ENCODE results near the gene CMTM3.
"Not testable (repeated sequence)": the region's sequence is repeated elsewhere in the genome, so short reads cannot be mapped to it uniquely, and the experiment has no call there.

Gene CMTM3

DNA sequence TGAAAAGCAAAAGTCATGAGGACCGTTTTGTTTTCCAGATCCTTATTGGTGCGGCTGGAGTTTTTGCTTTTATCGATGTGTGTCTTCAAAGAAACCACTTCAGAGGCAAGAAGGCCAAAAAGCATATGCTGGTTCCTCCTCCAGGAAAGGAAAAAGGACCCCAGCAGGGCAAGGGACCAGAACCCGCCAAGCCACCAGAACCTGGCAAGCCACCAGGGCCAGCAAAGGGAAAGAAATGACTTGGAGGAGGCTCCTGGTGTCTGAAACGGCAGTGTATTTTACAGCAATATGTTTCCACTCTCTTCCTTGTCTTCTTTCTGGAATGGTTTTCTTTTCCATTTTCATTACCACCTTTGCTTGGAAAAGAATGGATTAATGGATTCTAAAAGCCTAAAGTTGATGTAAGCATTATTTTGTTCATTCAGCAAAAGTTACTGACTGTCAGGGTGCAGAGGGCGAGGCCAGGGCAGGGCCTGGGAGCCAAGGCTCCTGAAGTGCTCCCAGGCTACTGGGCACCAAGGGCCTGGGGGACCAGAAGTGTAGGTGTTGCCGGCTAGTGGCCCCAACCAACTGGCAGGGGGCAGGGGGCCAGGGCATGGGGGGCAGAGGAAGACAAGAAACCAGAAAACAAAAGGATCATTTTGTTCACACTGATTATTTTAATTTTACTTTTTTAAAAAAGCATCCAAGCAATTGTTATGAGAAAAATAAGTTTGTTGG, 16.5 kb upstream of the CMTM3 start:
- H3K36me3 ChIP-seq (ENCODE audit: insufficient read depth, low read length), result no peaks in the 10 kb centered on the region
- H3K27ac ChIP-seq (ENCODE audit: low read depth, low read length), result no peak overlapping the region
- H3K4me3 ChIP-seq (ENCODE audit: low read length), result no peak overlapping the region
- H3K4me1 ChIP-seq (ENCODE audit: insufficient read depth, low read length), result no peaks in the 10 kb centered on the region
- no peaks in the 10 kb centered on the region for H3K27me3 ChIP-seq (ENCODE audit: insufficient read depth, low read length)
- H3K9me3 ChIP-seq (ENCODE audit: insufficient read depth, low read depth, low read length), result no peaks in the 10 kb centered on the region
- 92% methylated on average over 7 of the region's 7 CpGs for WGBS
- H3K9ac ChIP-seq (ENCODE audit: low read depth, low read length), result no peak overlapping the region

DNA sequence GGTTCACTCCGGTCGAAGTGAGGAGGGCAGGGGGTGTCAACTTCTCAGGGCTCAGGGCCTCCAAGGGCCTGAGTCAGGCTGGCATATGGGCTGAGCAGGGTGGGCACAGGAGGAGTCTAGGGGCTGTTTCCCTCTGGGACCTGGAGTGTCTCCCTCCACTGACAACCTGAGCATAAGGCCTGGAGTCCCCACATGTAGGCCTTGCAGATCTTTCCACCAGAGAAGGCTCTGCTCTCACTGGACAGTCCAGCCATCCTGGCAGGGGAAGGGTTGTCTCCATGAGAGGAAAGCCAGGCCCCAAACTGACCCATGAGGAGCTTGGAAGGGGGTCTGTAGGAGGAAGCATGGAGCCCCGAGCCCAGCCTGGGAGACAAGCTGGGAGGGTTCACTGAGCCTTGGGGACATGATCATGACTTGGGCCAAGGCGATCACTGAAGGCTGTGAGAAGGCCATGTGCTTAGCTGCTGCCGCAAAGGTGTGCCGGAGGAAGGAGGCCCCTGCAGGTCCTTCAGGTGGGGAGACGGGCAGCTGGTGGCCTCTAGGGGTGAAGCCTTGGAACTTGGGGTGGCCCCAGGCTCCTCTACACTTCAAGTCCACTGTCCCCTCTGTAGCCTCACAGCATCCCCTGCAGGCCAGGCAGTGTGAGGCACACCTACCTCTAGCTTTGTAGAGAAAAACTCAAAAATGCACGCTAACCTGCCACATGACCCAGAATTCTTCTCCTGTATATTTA, 15.4 kb upstream of the CMTM3 start:
- no peak overlapping the region for H3K9ac ChIP-seq (ENCODE audit: low read depth, low read length)
- no peak overlapping the region for H3K4me3 ChIP-seq (ENCODE audit: low read length)
- H3K27me3 ChIP-seq (ENCODE audit: insufficient read depth, low read length), result no peaks in the 10 kb centered on the region
- H3K27ac ChIP-seq (ENCODE audit: low read depth, low read length), result no peak overlapping the region
- H3K36me3 ChIP-seq (ENCODE audit: insufficient read depth, low read length), result no peaks in the 10 kb centered on the region
- no peaks in the 10 kb centered on the region for H3K9me3 ChIP-seq (ENCODE audit: insufficient read depth, low read depth, low read length)
- 91% methylated on average over 8 of the region's 8 CpGs for WGBS
- H3K4me1 ChIP-seq (ENCODE audit: insufficient read depth, low read length), result no peaks in the 10 kb centered on the region

DNA sequence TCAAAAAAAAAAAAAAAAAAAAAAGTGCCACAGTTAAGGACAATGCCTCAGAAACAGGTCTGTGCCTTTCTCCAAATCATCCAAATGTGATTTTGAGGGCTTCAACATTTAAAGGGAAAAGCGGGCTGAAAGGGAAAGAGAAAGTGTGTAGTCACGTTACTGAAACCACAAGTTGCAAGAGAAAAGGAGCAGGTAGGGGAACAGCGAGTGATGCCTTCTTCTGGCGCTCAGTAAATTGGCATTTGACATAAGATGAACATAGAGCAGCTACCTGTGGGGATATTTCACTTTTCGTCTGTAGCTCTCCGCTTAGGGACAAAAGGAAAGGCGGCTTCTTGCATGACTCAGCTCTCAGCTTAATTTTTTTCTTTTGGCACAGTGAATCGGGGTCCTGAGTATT, 14.2 kb upstream of the CMTM3 start:
- no peaks in the 10 kb centered on the region for H3K4me1 ChIP-seq (ENCODE audit: insufficient read depth, low read length)
- H3K27me3 ChIP-seq (ENCODE audit: insufficient read depth, low read length), result no peaks in the 10 kb centered on the region
- no peak overlapping the region for H3K4me3 ChIP-seq (ENCODE audit: low read length)
- WGBS, result 84% methylated on average over 8 of the region's 8 CpGs
- H3K27ac ChIP-seq (ENCODE audit: low read depth, low read length), result no peak overlapping the region
- no peaks in the 10 kb centered on the region for H3K9me3 ChIP-seq (ENCODE audit: insufficient read depth, low read depth, low read length)
- H3K36me3 ChIP-seq (ENCODE audit: insufficient read depth, low read length), result no peaks in the 10 kb centered on the region
- H3K9ac ChIP-seq (ENCODE audit: low read depth, low read length), result no peak overlapping the region

GRCh38 chr16:66591018-66591417, 13.5 kb upstream of the CMTM3 start:
- Histone ChIP-seq H3K27ac (ENCODE audit: low read depth, low read length) (no peak overlapping the region), H3K27me3 (ENCODE audit: insufficient read depth, low read length) (no peaks in the 10 kb centered on the region), H3K4me1 (ENCODE audit: insufficient read depth, low read length) (no peaks in the 10 kb centered on the region), H3K9me3 (ENCODE audit: insufficient read depth, low read depth, low read length) (no peaks in the 10 kb centered on the region), H3K36me3 (ENCODE audit: insufficient read depth, low read length) (no peaks in the 10 kb centered on the region), H3K9ac (ENCODE audit: low read depth, low read length) (no peak overlapping the region), H3K4me3 (ENCODE audit: low read length) (no peak overlapping the region)
- whole genome bisulfite sequencing, result 82% methylated on average over 4 of the region's 4 CpGs

DNA sequence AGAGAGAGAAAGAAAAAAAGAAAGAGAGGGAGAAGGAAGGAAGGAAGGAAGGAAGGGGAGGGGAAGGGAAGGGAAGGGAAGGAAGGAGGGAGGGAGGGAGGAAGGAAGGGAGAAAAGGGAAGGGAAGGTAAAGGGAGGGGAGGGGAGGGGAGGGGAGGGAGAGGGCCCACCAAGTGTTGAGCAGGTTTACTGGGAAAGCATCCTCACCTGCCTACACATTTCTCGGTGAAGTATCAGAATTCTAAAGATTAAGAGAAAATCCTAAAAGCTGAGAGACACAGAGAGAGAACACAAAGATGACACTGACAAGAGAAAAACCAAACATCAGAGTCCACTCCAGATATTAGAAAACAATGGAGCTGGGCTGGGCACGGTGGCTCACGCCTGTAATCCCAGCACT, 12.3 kb upstream of the CMTM3 start:
- Histone ChIP-seq H3K27ac (ENCODE audit: low read depth, low read length) (no peak overlapping the region), H3K4me3 (ENCODE audit: low read length) (no peak overlapping the region), H3K27me3 (ENCODE audit: insufficient read depth, low read length) (no peaks in the 10 kb centered on the region), H3K9ac (ENCODE audit: low read depth, low read length) (no peak overlapping the region), H3K4me1 (ENCODE audit: insufficient read depth, low read length) (no peaks in the 10 kb centered on the region), H3K9me3 (ENCODE audit: insufficient read depth, low read depth, low read length) (no peaks in the 10 kb centered on the region), H3K36me3 (ENCODE audit: insufficient read depth, low read length) (no peaks in the 10 kb centered on the region)
- 81% methylated on average over 3 of the region's 3 CpGs for WGBS

GRCh38 chr16:66592814-66593213, 11.7 kb upstream of the CMTM3 start:
- WGBS, result 84% methylated on average over 2 of the region's 3 CpGs
- no peaks in the 10 kb centered on the region for H3K4me1 ChIP-seq (ENCODE audit: insufficient read depth, low read length)
- no peaks in the 10 kb centered on the region for H3K27me3 ChIP-seq (ENCODE audit: insufficient read depth, low read length)
- no peak overlapping the region for H3K4me3 ChIP-seq (ENCODE audit: low read length)
- H3K9me3 ChIP-seq (ENCODE audit: insufficient read depth, low read depth, low read length), result no peaks in the 10 kb centered on the region
- H3K27ac ChIP-seq (ENCODE audit: low read depth, low read length), result no peak overlapping the region
- H3K9ac ChIP-seq (ENCODE audit: low read depth, low read length), result no peak overlapping the region
- no peaks in the 10 kb centered on the region for H3K36me3 ChIP-seq (ENCODE audit: insufficient read depth, low read length)

DNA sequence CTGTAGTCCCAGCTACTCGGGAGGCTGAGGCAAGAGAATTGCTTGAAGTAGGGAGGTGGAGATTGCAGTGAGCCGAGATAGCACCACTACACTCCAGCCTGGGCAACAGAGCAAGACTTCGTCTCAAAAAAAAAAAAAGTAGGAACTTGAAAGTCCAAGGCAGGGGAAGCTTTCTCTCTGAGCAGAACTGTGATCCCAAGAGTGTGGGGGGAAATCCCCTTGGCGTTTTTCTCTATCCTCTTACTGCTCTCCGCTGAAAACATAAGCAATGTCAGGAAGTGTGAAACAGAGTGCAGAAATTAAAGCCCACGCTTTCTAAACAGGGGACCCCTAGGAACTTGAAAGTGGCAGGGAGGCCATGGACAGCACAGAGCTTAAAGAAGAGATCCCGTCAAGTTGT, 9.8 kb upstream of the CMTM3 start:
- Histone ChIP-seq H3K27me3 (ENCODE audit: insufficient read depth, low read length) (no peaks in the 10 kb centered on the region), H3K36me3 (ENCODE audit: insufficient read depth, low read length) (no peaks in the 10 kb centered on the region), H3K9ac (ENCODE audit: low read depth, low read length) (no peak overlapping the region), H3K9me3 (ENCODE audit: insufficient read depth, low read depth, low read length) (no peaks in the 10 kb centered on the region), H3K4me1 (ENCODE audit: insufficient read depth, low read length) (no peaks in the 10 kb centered on the region), H3K27ac (ENCODE audit: low read depth, low read length) (no peak overlapping the region), H3K4me3 (ENCODE audit: low read length) (no peak overlapping the region)
- 89% methylated on average over 7 of the region's 7 CpGs for WGBS

DNA sequence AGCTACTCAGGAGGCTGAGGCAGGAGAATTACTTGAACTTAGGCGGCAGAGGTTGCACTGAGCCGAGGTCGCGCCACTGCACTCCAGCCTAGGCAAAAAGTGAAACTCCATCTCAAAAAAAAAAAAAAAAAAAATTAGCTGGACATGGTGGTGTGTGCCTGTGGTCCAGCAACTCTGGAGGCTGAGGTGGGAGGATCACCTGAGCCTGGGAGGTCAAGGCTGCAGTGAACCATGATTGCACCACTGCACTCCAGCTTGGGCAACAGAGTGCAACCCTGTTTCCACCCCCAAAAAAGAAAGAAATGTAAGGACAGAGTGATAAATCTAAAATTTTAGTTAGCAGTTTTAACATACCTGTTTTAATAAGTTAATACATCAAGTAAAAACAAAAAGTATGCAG, 7.9 kb upstream of the CMTM3 start:
- H3K4me1 ChIP-seq (ENCODE audit: insufficient read depth, low read length), result not testable (repeated sequence)
- WGBS, result 88% methylated on average over 4 of the region's 4 CpGs

DNA sequence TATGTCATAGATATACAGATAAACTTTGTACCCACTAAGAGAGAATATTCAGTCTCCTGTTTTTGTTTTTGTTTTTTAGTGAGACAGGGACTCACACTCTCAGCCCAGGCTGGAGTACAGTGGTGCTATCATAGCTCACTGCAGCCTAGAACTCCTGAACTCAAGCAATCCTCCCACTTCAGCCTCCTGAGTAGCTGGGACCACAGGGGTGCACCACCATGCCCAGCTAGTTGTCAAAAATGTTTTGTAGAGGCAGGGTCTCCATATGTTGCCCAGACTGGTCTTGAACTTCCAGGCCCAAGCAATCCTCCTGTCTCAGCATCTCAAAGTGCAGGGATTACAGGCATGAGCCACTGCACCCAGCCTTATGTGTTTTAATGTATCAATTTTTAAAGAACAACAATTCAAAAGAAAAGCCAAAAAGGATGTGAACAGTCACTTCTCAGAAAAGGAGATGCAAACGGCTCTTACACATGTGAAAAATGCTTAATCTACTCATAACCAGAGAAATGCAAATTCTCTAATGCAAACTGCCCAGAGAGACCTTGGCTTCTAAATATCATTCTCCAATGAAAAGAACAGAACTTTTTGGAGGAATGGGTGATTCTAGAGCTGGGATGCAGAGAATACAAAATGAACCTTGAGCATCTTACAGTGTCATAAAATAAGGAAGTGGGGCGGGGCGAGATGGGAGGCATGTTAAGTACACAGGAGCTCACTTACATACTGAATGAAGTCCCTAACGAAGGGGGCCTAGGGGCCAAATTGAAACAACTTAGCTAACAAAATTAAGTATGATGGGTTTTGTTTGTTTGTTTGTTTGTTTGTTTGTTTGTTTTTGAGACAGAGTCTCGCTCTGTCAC, 7.3 kb upstream of the CMTM3 start:
- 90% methylated on average over 5 of the region's 5 CpGs for WGBS

More for the DNA sequence above, 7.9 kb upstream of the CMTM3 start:
- H3K27ac ChIP-seq (ENCODE audit: low read depth, low read length); H3K9me3 ChIP-seq (ENCODE audit: insufficient read depth, low read depth, low read length); H3K36me3 ChIP-seq (ENCODE audit: insufficient read depth, low read length); H3K9ac ChIP-seq (ENCODE audit: low read depth, low read length); H3K27me3 ChIP-seq (ENCODE audit: insufficient read depth, low read length); H3K4me3 ChIP-seq (ENCODE audit: low read length): not testable (repeated sequence)

DNA sequence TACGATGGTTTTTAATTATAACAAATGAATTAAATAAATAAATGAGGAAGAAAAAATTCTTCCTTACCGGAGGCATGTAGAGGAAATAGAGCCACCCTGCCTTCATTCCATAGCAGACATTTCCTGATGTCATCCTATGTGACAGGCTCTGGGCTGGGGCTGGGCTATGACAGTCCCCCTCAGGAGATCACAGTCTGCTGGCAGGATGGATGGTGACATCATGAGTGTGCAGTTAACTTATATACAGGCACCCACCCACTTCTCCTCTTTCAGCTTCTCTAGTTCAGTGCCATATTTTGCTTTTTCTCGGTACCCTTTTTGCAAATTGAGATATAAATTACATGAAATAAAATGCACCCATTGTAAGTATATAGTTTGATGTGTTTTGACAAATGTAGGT, 6.4 kb upstream of the CMTM3 start:
- Histone ChIP-seq H3K27me3 (ENCODE audit: insufficient read depth, low read length) (no peaks in the 10 kb centered on the region), H3K9me3 (ENCODE audit: insufficient read depth, low read depth, low read length) (peaks cover 5% of the 10 kb centered on the region; the same call in 1 of the 2 replicates), H3K27ac (ENCODE audit: low read depth, low read length) (no peak overlapping the region), H3K4me1 (ENCODE audit: insufficient read depth, low read length) (no peaks in the 10 kb centered on the region), H3K36me3 (ENCODE audit: insufficient read depth, low read length) (no peaks in the 10 kb centered on the region), H3K9ac (ENCODE audit: low read depth, low read length) (no peak overlapping the region), H3K4me3 (ENCODE audit: low read length) (no peak overlapping the region)
- WGBS, result 100% methylated on average over 1 of the region's 3 CpGs

More for the DNA sequence above, 7.3 kb upstream of the CMTM3 start:
- Histone ChIP-seq H3K4me1 (ENCODE audit: insufficient read depth, low read length) (no peaks in the 10 kb centered on the region), H3K9me3 (ENCODE audit: insufficient read depth, low read depth, low read length) (peaks cover 5% of the 10 kb centered on the region; the same call in 1 of the 2 replicates), H3K9ac (ENCODE audit: low read depth, low read length) (no peak overlapping the region), H3K27me3 (ENCODE audit: insufficient read depth, low read length) (no peaks in the 10 kb centered on the region), H3K27ac (ENCODE audit: low read depth, low read length) (no peak overlapping the region), H3K4me3 (ENCODE audit: low read length) (no peak overlapping the region), H3K36me3 (ENCODE audit: insufficient read depth, low read length) (no peaks in the 10 kb centered on the region)

- H3K27ac ChIP-seq (ENCODE audit: low read depth, low read length), result no peak overlapping the region
- no peaks in the 10 kb centered on the region for H3K36me3 ChIP-seq (ENCODE audit: insufficient read depth, low read length)
- H3K4me3 ChIP-seq (ENCODE audit: low read length), result no peak overlapping the region
- H3K27me3 ChIP-seq (ENCODE audit: insufficient read depth, low read length), result no peaks in the 10 kb centered on the region
- no peak overlapping the region for H3K9ac ChIP-seq (ENCODE audit: low read depth, low read length)
- WGBS, result 91% methylated on average over 4 of the region's 4 CpGs
- H3K9me3 ChIP-seq (ENCODE audit: insufficient read depth, low read depth, low read length), result peaks cover 5% of the 10 kb centered on the region; the same call in 1 of the 2 replicates
- H3K4me1 ChIP-seq (ENCODE audit: insufficient read depth, low read length), result no peaks in the 10 kb centered on the region
Measured at GRCh38 chr16:66599726-66600125, 4.8 kb upstream of the CMTM3 start.
